ENCODE data around the gene ABHD11.
A peak's percentile ranks its signal among the peaks of the same experiment; 100 is the strongest.

The ABHD11 gene

DNA sequence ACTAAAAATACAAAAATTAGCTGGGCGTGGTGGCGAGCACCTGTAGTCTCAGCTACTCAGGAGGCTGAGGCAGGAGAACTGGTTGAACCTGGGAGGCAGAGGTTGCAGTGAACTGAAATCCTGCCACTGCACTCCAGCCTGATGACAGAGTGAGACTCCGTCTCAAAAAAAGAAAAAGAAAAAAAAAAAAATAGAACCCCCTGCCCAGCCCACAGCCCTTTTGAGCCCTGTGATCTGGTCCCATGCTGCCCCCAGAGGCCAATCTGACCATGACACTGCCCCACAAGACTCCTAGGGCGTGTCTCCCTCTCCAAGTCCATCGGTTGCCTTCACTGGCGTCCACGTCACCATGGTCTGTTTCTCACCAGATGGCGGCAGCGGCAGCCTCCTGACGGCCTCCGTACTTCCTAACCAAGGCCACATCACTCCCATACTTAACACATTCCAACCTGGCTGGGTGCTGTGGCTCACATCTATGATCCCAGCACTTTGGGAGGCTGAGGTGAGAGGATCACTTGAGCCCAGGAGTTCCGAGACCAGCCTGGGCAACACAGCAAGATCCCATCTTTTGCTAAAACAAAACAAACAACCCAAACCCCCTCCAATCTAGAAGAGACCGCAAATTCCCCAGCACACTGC is 37.1 kb downstream of the ABHD11 start:
- peak in 1 of 3 experiments; percentile 30 for DNase-seq (ENCODE audit: low read depth in 3 of 3)

DNA sequence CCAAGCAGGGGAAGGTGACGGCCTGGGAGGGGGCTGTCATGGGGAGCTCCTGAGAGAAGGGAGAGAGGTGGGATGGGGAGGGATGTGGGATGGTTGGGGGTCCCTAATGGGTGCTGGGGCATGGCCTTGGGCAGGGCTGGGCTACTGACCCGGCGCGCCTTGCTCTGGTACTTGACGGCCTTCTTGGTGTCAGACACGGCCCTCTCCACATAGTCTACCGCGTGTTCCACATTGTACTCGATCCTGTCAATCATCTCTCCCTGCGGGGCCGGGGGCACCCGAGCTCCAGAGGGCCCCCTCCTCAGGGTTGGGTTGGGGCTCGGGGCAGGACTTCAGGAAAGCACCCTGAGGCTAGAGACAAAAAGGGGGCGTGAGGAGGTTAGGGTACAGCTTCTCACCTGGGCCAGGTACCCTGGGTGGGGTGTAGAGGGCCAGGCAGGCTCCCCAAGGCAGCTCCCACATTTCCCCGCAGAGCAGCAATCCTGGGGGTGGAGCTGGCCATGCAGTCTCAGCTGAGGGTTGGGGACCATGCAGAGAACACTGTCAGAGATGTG is 37.9 kb downstream of the ABHD11 start:
- no peak for DNase-seq (ENCODE audit: low read depth in 3 of 3)

DNA sequence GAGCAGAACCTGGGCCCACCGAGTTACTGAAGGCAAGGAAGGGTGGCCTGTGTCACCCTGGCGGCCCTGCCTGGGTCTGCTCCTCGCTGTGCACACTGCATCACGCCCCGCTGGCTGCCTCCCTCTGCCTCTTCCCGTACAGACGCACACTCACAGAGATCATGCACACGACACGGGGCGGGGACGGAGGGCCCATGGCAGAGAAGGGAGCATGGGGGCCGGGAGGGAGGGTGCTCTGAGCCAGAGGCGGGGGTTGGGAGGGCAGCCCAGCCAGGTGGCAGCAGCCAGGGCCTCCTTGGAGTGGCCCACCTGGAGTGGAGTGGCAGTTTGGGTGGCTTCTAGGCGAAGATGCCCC is 38.6 kb downstream of the ABHD11 start:
- no peak for DNase-seq (ENCODE audit: low read depth in 3 of 3)

DNA sequence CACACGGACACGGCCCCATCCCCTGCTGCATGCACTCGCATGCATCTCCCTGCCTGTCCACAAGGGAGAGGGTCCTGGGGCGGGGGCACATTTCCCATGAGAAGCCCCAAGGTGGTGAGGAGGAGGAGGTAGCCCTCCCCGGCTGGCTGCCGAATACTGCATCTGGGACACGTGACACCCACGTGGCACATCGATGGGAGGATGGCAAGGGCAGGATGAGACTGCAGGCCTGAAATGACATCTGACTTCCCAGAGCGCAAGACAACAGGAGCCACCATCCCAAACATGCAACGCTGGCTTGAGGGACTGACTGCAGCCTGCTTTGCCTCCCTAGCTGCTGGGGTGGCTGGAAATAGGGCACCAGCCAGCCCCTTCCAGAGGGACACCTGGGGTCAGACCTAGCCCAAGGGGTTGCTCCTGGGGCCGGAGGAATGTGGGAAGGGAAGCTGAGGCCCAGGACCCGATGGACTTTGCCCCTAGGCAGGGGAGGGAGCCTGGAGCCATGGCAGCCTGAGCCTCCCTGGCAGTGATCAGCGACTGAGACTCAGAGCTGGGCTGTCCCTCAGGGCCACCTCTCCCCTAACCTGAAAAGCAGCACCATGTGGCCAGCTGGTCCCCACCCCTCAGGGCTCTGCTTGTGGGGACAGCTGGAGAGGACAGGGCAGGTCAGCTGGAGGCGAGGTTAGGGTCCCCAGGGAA is 39.1 kb downstream of the ABHD11 start:
- DNase-seq (ENCODE audit: low read depth in 3 of 3): no peak

DNA sequence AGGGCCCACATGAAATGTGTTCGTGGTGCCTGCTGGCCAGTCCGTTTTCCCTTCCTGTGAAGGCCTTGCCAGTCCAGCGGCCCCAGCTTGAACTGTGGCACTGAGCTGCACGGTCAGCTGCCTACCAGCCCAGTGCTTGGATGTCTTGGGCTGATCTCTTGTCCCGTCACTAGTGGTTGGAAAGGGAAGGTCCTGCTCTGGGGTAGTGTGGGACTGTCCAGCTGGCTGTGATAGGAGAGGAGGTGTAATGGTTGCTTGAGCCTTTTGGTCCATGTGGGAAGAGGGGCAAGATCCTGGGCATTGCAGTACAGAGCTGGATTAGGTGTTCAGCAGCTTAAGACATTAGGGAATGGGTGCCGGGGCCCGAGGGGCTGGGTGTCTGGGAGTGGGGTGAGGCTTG is 40.2 kb downstream of the ABHD11 start:
- DNase-seq (ENCODE audit: low read depth in 3 of 3): no peak

DNA sequence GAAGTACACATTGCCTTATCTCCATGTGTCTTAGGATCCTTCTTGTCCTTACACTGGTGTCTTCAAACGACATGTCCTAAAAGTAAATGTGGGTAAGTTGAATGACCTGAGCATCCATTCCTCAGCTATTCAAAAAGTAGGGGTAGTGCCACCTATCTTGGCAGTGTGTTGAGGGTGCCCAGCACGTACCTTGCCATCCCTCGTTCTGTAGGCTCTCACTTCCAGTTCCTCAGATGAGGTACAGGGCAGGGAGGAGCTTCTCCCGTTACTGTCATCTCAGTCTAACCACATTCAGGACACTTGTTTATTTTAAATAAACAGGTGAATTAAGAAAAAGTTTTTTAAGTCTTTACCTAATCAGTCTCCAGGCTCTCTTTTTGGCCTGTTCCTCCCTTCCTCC is 42.2 kb downstream of the ABHD11 start:
- no peak for DNase-seq (ENCODE audit: low read depth in 3 of 3)

DNA sequence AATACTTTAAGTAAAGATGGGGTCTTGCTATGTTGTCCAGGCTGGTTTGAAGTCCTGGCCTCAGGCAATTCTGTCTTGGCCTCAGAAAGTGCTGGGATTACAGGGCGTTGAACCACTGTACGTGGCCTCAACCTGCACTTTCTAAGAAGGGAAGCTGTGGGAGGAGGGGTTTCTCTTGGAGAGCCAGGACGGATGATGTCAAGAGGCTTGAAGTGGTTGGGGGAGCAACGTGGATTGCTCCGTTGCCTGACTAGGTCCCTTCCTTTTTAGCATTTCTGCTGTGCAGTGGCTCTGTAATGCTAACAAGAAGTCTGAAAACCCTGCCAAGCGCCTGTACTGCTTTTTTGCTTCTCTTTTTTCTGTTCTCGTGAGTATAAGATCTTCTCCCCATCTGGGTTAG is 48.0 kb downstream of the ABHD11 start:
- no peak for DNase-seq (ENCODE audit: low read depth in 3 of 3)

DNA sequence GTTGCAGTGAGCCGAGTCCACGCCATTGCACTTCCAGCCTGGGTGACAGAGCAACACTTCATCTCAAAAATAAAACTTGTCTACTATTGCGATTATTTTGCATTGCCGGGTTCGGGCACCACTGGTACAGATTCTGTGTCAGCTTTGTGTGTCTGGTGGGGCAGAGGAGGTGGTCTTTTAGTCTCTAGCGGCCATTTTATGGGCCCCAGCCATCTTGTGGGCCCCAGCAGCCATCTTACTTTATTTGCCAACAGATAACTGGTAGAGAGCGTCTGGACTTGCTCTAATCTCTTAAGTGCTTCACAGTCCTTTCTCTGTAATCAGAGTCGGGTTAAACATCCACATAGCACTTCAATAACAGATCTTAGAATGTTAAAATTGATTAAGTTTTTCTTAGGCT is 50.3 kb downstream of the ABHD11 start:
- DNase-seq (ENCODE audit: low read depth in 3 of 3): no peak
